ENCODE measurements around the gene LRRK1. TPM values are rescaled to one million over a fixed set of nuclear protein-coding genes. Genes with fewer than 3 reads are reported as not detected.

Gene LRRK1
- total RNA-seq, 4 donors from 2014 or later = 2.6 to 36.6 (median 13.1) TPM

DNA sequence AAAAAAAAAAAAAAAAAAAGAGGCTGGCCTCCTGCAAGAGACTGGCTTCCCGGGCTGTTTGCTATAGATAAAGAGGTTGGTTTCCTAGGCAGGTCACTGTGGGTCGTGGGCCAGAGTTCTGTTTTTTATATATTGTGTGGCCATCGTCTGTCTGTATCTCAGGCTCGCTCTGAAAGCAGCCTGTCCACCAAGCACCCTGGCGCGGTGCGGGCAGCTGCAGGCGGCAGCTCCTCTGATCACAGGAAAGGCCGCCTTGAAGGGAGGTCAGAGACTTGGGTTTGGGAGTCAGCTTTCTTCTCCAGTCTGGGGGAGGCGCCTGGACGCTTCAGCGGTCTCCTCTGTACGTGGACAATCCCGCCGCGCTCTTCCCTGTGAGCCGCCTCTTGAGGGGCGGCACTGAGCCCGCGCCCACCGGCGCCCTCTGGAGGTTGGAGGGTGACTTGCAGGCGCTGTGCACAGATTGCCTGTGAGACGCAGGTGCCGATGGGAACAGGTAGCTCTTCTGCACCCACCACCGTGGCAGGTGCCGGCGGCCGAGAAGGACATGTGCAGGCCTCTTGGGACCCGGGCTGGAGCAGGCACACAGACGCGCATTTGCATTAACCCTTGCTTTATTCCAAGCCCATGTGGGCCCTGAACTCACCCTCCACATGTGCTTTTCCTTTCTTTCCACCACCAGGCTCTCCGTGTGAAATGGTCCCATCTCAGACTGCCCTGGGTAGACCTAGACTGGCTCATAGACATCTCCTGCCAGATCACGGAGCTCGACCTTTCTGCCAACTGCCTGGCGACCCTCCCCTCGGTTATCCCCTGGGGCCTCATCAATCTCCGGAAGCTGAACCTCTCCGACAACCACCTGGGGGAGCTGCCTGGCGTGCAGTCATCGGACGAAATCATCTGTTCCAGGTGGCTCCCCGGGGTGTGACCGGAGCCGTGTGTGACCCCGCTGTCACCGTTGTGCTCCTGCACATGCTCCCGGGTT, 89.3 kb downstream of the LRRK1 start:
- H3K27me3 ChIP-seq = no peaks in the 10 kb centered on the region
- peak overlapping the region in 1 of 2 donors; percentile 50 for H3K27ac ChIP-seq
- intact Hi-C loops (cut with DNase I; ENCODE audit: low total_unique reads) = loop anchor here (5.0 to 10.0 kb wide), 2 partner anchors 91 to 384 kb away; partner anchors contain the start of gene LRRK1
- H3K4me3 ChIP-seq = peak overlapping the region in 1 of 2 donors; percentile 34
- TF ChIP-seq POLR2A (IDR thresholded peaks at IDR 0.05) = no peak
- TF ChIP-seq, protein P1, sequence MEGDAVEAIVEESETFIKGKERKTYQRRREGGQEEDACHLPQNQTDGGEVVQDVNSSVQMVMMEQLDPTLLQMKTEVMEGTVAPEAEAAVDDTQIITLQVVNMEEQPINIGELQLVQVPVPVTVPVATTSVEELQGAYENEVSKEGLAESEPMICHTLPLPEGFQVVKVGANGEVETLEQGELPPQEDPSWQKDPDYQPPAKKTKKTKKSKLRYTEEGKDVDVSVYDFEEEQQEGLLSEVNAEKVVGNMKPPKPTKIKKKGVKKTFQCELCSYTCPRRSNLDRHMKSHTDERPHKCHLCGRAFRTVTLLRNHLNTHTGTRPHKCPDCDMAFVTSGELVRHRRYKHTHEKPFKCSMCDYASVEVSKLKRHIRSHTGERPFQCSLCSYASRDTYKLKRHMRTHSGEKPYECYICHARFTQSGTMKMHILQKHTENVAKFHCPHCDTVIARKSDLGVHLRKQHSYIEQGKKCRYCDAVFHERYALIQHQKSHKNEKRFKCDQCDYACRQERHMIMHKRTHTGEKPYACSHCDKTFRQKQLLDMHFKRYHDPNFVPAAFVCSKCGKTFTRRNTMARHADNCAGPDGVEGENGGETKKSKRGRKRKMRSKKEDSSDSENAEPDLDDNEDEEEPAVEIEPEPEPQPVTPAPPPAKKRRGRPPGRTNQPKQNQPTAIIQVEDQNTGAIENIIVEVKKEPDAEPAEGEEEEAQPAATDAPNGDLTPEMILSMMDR (IDR thresholded peaks at IDR 0.05) = peak; percentile 83 to 97 (median 88)
- H3K36me3 ChIP-seq = no peaks in the 10 kb centered on the region
- no peaks in the 10 kb centered on the region for H3K4me1 ChIP-seq
- DNase-seq = peak; percentile 73 to 76
- no peaks in the 10 kb centered on the region for H3K9me3 ChIP-seq

DNA sequence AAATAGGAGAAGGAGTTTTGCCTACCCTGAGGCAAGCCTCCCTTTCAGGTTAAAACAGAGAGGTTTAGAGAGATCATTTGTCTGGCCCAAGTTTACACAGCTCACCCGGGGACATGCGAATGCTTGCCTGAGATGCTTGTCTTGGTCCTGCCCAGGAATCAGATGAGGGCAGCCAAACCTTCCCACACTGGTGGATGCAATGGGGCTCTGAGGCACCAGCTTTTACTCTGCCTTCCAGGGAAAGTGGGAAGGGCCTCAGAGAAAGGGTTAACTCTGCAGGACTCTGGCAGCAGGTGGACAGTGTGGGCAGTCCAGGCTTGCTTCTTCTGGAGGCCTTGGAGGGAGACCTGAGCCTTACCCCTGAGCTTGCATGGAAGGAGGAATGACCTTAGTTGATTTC, 90.0 kb downstream of the LRRK1 start:
- H3K27ac ChIP-seq = no peak overlapping the region
- DNase-seq = no peak
- TF ChIP-seq, protein P1 (IDR thresholded peaks at IDR 0.05) = no peak
- no peak for TF ChIP-seq POLR2A (IDR thresholded peaks at IDR 0.05)
- H3K36me3 ChIP-seq = no peaks in the 10 kb centered on the region
- no peak overlapping the region for H3K4me3 ChIP-seq
- H3K9me3 ChIP-seq = no peaks in the 10 kb centered on the region
- H3K4me1 ChIP-seq = no peaks in the 10 kb centered on the region
- intact Hi-C loops (cut with DNase I; ENCODE audit: low total_unique reads) = loop anchor here (5.0 to 10.0 kb wide), 2 partner anchors 92 to 384 kb away; partner anchors contain the start of gene LRRK1
- no peaks in the 10 kb centered on the region for H3K27me3 ChIP-seq

DNA sequence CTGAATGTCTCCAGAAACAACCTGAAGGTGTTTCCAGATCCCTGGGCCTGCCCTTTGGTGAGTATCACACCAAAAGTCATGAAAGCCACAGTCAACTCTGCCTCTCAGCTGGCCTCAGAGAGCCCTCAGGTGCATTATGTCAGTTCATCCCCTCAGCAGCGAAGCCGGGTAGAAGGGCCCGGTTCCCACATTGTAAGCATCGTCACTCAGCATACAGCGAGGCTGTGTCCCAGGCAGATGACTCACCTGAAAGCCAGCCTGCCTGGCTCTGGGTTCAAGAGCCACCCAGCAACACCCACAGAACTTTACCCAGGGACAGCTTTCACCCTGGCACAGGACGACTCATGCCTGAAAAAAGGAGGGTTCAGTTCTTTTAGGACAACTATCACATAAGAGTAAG, 91.6 kb downstream of the LRRK1 start:
- DNase-seq = peak in 1 of 2 donors; percentile 6
- Histone ChIP-seq H3K27me3 (no peaks in the 10 kb centered on the region), H3K4me1 (no peaks in the 10 kb centered on the region), H3K36me3 (no peaks in the 10 kb centered on the region), H3K4me3 (no peak overlapping the region), H3K27ac (no peak overlapping the region), H3K9me3 (no peaks in the 10 kb centered on the region)
- intact Hi-C loops (cut with DNase I; ENCODE audit: low total_unique reads) = loop anchor here (5.0 kb wide), 1 partner anchor 247 kb away; no protein-coding TSS in a partner anchor
- TF ChIP-seq, protein P1 (IDR thresholded peaks at IDR 0.05) = no peak
- TF ChIP-seq POLR2A (IDR thresholded peaks at IDR 0.05) = no peak

DNA sequence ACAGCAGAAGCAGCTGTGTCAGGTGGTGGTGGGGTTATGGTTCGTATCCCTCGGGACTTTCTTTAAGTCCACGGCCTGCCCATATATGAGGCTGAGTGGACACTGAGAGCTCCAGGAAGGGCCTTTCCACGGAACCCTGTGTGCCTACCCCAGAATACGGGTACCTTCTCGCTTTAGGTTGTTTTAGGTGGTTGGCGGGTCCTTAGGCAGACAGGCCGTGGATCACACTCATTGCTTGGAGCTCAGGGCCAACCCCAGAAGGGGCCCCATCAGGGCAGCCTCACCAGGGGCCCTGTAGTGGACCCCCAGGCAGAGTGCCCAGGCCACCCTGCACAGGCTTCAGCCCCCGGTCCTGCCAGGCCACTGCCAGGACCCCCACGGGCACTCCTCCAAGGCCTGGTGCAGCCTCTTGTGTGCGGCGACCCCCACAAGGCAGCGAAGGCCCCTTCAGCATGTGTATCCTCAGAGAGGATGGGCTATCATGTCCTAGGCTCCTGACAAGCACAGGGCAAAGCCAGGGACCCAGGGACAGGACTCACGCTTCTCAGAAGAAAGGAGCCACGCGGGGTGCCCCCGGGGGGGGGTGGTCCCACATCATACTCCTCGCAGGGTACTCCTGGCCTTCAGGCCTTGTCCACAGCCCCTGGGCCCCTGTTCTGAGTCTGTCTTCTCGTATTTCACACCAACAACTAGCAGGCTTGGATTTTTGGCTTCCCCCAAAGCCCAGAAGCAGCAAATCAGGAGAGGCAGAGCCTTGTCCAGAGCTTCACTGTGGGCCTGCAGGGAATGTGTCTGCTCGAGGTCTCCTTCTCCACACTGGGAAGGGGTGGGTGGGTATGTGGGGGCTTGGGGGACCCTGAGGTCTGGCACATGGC, 93.4 kb downstream of the LRRK1 start:
- peak in 1 of 2 donors; percentile 9 for DNase-seq
- TF ChIP-seq, protein P1 (IDR thresholded peaks at IDR 0.05) = no peak
- no peak for TF ChIP-seq POLR2A (IDR thresholded peaks at IDR 0.05)
- H3K36me3 ChIP-seq = no peaks in the 10 kb centered on the region
- no peak overlapping the region for H3K4me3 ChIP-seq
- no peaks in the 10 kb centered on the region for H3K4me1 ChIP-seq
- no peaks in the 10 kb centered on the region for H3K27me3 ChIP-seq
- no peak overlapping the region for H3K27ac ChIP-seq
- intact Hi-C loops (cut with DNase I; ENCODE audit: low total_unique reads) = loop anchor here (5.0 kb wide), 1 partner anchor 245 kb away; no protein-coding TSS in a partner anchor
- H3K9me3 ChIP-seq = no peaks in the 10 kb centered on the region

Measured in uterus (tissue), 4 donors.